ENCODE data around the gene PRH2.

Gene PRH2

GRCh38 chr12:10965476-10965875 lies 36.4 kb downstream of the PRH2 start:
- no peak for DNase-seq

- DNase-seq, result no peak
These were observed 37.3 kb downstream of the PRH2 start for GRCh38 chr12:10966314-10966713.

GRCh38 chr12:10967409-10967808 lies 38.4 kb downstream of the PRH2 start:
- no peak for DNase-seq

- no peak for DNase-seq
These were observed 39.9 kb downstream of the PRH2 start for GRCh38 chr12:10968765-10969456.

GRCh38 chr12:10974965-10975364 lies 45.9 kb downstream of the PRH2 start:
- no peak for DNase-seq

GRCh38 chr12:10982244-10982643 lies 53.2 kb downstream of the PRH2 start:
- no peak for DNase-seq
